GM21786 (cell line): Measurements from ENCODE around the gene MCC.

ENCODE experiments used
- ATAC-seq: cut with Tn5 transposase; IDR thresholded peaks from one replicate; pipeline ENCODE4 v1.9.1; 2021; ENCODE audit not compliant: unreplicated experiment

MCC gene

GRCh38 chr5:113274836-113275414 is 213.3 kb downstream of the MCC start:
- ATAC-seq = no peak

GRCh38 chr5:113273948-113274347 is 214.3 kb downstream of the MCC start:
- ATAC-seq = no peak

GRCh38 chr5:113271745-113272454 is 216.4 kb downstream of the MCC start:
- no peak for ATAC-seq

GRCh38 chr5:113271015-113271414 is 217.2 kb downstream of the MCC start:
- no peak for ATAC-seq

GRCh38 chr5:113270086-113270485 is 218.2 kb downstream of the MCC start:
- ATAC-seq = no peak

- ATAC-seq = no peak
Observed at GRCh38 chr5:113269023-113269997, 218.9 kb downstream of the MCC start.

- ATAC-seq = no peak
Observed at GRCh38 chr5:113268232-113268631, 220.0 kb downstream of the MCC start.

GRCh38 chr5:113267361-113267900 is 220.8 kb downstream of the MCC start:
- no peak for ATAC-seq

- no peak for ATAC-seq
Observed at GRCh38 chr5:113266913-113267227, 221.4 kb downstream of the MCC start.

GRCh38 chr5:113266227-113266912 is 221.9 kb downstream of the MCC start:
- ATAC-seq = no peak

GRCh38 chr5:113265190-113265589 is 223.1 kb downstream of the MCC start:
- no peak for ATAC-seq

GRCh38 chr5:113264046-113264445 is 224.2 kb downstream of the MCC start:
- no peak for ATAC-seq

- no peak for ATAC-seq
Observed at GRCh38 chr5:113263545-113263944, 224.7 kb downstream of the MCC start.

GRCh38 chr5:113262674-113263073 is 225.6 kb downstream of the MCC start:
- ATAC-seq = no peak

GRCh38 chr5:113259034-113259433 is 229.2 kb downstream of the MCC start:
- ATAC-seq = no peak

GRCh38 chr5:113257545-113257944 is 230.7 kb downstream of the MCC start:
- ATAC-seq = no peak

- no peak for ATAC-seq
Observed at GRCh38 chr5:113256671-113257452, 231.4 kb downstream of the MCC start.

GRCh38 chr5:113255579-113256386 is 232.5 kb downstream of the MCC start:
- no peak for ATAC-seq

- no peak for ATAC-seq
Observed at GRCh38 chr5:113255105-113255504, 233.1 kb downstream of the MCC start.
